GM12891 (cell line): ENCODE results near the gene LASP1NB.

ENCODE experiments used
- POLR2A ChIP-seq: IDR thresholded peaks from 2 replicates; pipeline ENCODE4 v1.6.1; 2011; ENCODE audit warnings: low read depth, low read length, control low read depth
- POLR2AphosphoS5 ChIP-seq: IDR thresholded peaks from 2 replicates; pipeline ENCODE4 v1.6.1; 2011; ENCODE audit warnings: low read depth, low read length, control low read depth

DNA sequence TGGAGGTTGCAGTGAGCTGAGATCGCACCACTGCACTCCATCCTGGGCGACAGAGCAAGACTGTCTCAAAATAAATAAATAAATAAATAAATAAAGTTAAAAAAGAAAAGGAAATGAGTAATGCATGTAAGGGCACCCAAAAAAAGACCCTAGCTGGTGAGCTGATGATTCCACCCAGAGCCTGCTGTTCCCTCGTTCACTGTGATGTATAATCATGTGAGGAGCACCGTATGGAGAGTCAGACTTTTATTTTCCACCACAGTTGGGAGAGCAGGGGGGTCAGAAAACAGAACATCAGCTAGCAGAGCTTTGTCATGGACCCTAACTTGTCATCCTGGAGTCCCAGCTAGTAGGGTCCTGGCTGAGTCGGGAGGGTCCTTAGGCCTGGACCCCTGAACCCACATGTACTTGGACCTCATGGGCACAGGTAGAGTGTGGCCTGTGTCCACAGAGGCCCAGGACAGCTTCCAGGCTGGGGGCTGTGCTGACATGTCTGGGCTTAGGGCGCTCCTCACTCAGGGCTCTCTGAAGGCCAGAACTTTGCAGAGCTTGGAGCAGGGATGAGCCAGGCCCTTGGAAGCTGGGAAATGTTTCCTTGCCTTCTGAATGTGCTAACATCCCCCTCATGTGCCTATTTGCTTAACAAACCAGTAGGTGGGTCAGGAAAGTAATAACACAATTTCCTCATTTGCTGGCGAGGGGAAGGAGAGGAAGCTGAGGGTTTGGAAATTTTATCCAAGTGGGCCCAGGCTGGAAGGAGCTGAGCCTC is 18.8 kb upstream of the LASP1NB start:
- TF ChIP-seq POLR2AphosphoS5 (no peak), POLR2A (no peak)
